Parathyroid adenoma (tissue), 2 donors: ENCODE results near the gene OR6Q1.

Experiments
- H2AFZ ChIP-seq: fragments of 300-600 bp; sonication (generic); one replicate; pipeline ENCODE4 v1.7.0; 2017; ENCODE audit warnings: antibody characterized with exemption, mild to moderate bottlenecking
- H3K27ac ChIP-seq: fragments of 300-600 bp; sonication (generic); one replicate; pipeline ENCODE4 v1.7.0; 2017
- H3K27me3 ChIP-seq: fragments of 300-600 bp; sonication (generic); one replicate; pipeline ENCODE4 v1.7.0; 2017; ENCODE audit warnings: low read length; ENCODE audit not compliant: control insufficient read depth, insufficient read depth
- H3K36me3 ChIP-seq: fragments of 300-600 bp; sonication (generic); one replicate; pipeline ENCODE4 v1.7.0; 2017; ENCODE audit warnings: low read length; ENCODE audit not compliant: control insufficient read depth, insufficient read depth
- H3K4me1 ChIP-seq: fragments of 300-600 bp; sonication (generic); one replicate; pipeline ENCODE4 v1.7.0; 2017; ENCODE audit warnings: control low read depth
- H3K4me2 ChIP-seq: fragments of 300-600 bp; sonication (generic); one replicate; pipeline ENCODE4 v1.7.0; 2017; ENCODE audit warnings: low read length
- H3K4me3 ChIP-seq: fragments of 300-600 bp; sonication (generic); one replicate; pipeline ENCODE4 v1.7.0; 2017; ENCODE audit warnings: low read depth, low read length
- H3K79me2 ChIP-seq: fragments of 300-600 bp; sonication (generic); one replicate; pipeline ENCODE4 v1.7.0; 2017; ENCODE audit warnings: control low read depth
- H3K9ac ChIP-seq: fragments of 300-600 bp; sonication (generic); one replicate; pipeline ENCODE4 v1.7.0; 2017; ENCODE audit warnings: mild to moderate bottlenecking
- H3K9me3 ChIP-seq: fragments of 300-600 bp; sonication (generic); one replicate; pipeline ENCODE4 v1.7.0; 2017; ENCODE audit warnings: low read length; ENCODE audit not compliant: control insufficient read depth
- CTCF ChIP-seq: fragments of 300-600 bp; sonication (generic); IDR thresholded peaks from one replicate; pipeline ENCODE4 v1.7.0; 2017; ENCODE audit warnings: antibody characterized with exemption, mild to moderate bottlenecking
- donor health status: primary hyperparathyroidism.

OR6Q1 gene

GRCh38 chr11:58028687-58029411 lies 1.9 kb upstream of the OR6Q1 start:
- H3K27me3 ChIP-seq = no peaks in the 10 kb centered on the region
- no peak overlapping the region for H3K9ac ChIP-seq
- no peak overlapping the region for H3K4me2 ChIP-seq
- H2AFZ ChIP-seq = no peak overlapping the region
- no peaks in the 10 kb centered on the region for H3K9me3 ChIP-seq
- no peak overlapping the region for H3K4me3 ChIP-seq
- no peaks in the 10 kb centered on the region for H3K4me1 ChIP-seq
- H3K36me3 ChIP-seq = no peaks in the 10 kb centered on the region
- TF ChIP-seq CTCF = no peak
- H3K79me2 ChIP-seq = no peaks in the 10 kb centered on the region
- H3K27ac ChIP-seq = peak overlapping the region; percentile 43

- Histone ChIP-seq H3K79me2 (no peaks in the 10 kb centered on the region), H3K4me1 (no peaks in the 10 kb centered on the region), H3K4me2 (no peak overlapping the region), H3K36me3 (no peaks in the 10 kb centered on the region), H3K27ac (no peak overlapping the region), H3K9ac (no peak overlapping the region), H2AFZ (no peak overlapping the region), H3K9me3 (no peaks in the 10 kb centered on the region), H3K27me3 (no peaks in the 10 kb centered on the region), H3K4me3 (no peak overlapping the region)
- TF ChIP-seq CTCF = no peak
Observed at GRCh38 chr11:58034471-58034870, 3.7 kb downstream of the OR6Q1 start.

- H3K79me2 ChIP-seq = no peaks in the 10 kb centered on the region
- no peaks in the 10 kb centered on the region for H3K9me3 ChIP-seq
- H3K4me1 ChIP-seq = no peaks in the 10 kb centered on the region
- no peaks in the 10 kb centered on the region for H3K36me3 ChIP-seq
- no peaks in the 10 kb centered on the region for H3K27me3 ChIP-seq
- H3K4me3 ChIP-seq = no peak overlapping the region
- TF ChIP-seq CTCF = no peak
- no peak overlapping the region for H3K9ac ChIP-seq
- no peak overlapping the region for H3K4me2 ChIP-seq
- H2AFZ ChIP-seq = no peak overlapping the region
- H3K27ac ChIP-seq = no peak overlapping the region
Observed at GRCh38 chr11:58039589-58039988, 8.8 kb downstream of the OR6Q1 start.

- H3K4me3 ChIP-seq = no peak overlapping the region
- no peaks in the 10 kb centered on the region for H3K27me3 ChIP-seq
- no peaks in the 10 kb centered on the region for H3K36me3 ChIP-seq
- no peaks in the 10 kb centered on the region for H3K4me1 ChIP-seq
- H3K9me3 ChIP-seq = no peaks in the 10 kb centered on the region
- H3K4me2 ChIP-seq = no peak overlapping the region
- no peak overlapping the region for H3K27ac ChIP-seq
- H3K9ac ChIP-seq = no peak overlapping the region
- H3K79me2 ChIP-seq = no peaks in the 10 kb centered on the region
- no peak overlapping the region for H2AFZ ChIP-seq
- TF ChIP-seq CTCF = no peak
Observed at GRCh38 chr11:58043379-58043778, 12.6 kb downstream of the OR6Q1 start.

- no peaks in the 10 kb centered on the region for H3K9me3 ChIP-seq
- H3K27ac ChIP-seq = no peak overlapping the region
- H2AFZ ChIP-seq = no peak overlapping the region
- H3K79me2 ChIP-seq = no peaks in the 10 kb centered on the region
- H3K36me3 ChIP-seq = no peaks in the 10 kb centered on the region
- H3K4me2 ChIP-seq = no peak overlapping the region
- TF ChIP-seq CTCF = no peak
- no peak overlapping the region for H3K4me3 ChIP-seq
- no peaks in the 10 kb centered on the region for H3K4me1 ChIP-seq
- H3K27me3 ChIP-seq = no peaks in the 10 kb centered on the region
- no peak overlapping the region for H3K9ac ChIP-seq
Observed at GRCh38 chr11:58046231-58046630, 15.5 kb downstream of the OR6Q1 start.
